NK-92 treated with Interleukin-12 subunit alpha and Interleukin-12 subunit beta, amount 100 ng/mL, for 24 hours (cell line): ENCODE measurements around the gene HES6.

Source experiments
- DNase-seq: peaks from one replicate; lab custom pipeline; 2025; lab: John Stamatoyannopoulos, UW

The HES6 gene

DNA sequence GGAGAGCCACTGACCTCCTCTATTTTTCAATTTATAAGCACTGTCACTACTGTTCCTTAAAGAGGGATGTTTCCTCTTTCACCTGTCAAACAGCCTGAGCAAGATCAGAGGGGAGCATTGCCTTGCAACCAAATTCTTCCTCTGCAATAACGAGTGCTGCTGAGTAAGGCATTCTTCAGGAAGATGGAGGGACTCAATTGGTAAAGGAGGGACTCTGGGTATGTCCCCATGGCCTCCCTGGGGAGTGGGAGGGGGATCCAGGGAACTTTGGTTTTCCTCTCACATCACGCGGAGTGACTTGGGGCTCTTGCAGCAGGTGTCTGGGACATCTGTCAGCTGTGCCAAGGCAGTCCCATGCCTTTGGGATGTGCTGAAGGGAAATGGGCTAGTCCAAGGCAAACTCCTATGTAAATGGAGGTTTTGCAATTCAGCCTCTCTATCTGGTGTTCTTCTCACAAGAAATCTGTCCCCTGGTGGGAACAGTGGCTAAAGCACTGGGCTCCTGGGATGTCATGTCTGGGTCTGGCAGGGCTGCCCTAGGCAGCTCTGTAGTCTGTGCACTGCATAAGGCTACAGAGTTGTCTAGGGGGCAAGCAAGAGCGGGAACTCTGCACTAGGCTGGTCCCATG is 14.4 kb upstream of the HES6 start:
- no peak for DNase-seq

GRCh38 chr2:238252766-238253630 is 13.2 kb upstream of the HES6 start:
- DNase-seq, result no peak

- DNase-seq, result no peak
Observed at GRCh38 chr2:238251986-238252385, 12.1 kb upstream of the HES6 start.

GRCh38 chr2:238251331-238251730 is 11.5 kb upstream of the HES6 start:
- no peak for DNase-seq

DNA sequence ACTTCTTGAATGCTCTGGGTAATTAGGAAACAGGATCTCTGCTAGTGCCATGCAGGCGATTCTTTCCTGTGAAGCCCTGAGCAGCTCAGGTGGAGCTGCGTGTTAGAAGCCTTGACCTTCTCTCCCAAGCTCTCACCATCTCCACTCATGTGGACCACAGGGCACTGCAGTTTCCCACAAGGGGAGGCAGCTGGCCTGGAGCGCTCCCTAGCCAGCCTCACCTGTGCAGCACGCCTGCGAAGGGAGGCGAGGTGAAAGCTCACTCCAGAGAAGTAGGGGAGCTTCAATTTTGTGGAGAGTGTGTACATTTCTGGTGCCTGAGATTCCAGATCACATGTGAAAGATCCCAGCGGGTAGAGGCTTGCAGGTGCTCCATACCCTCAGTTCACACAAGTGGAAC is 11.1 kb upstream of the HES6 start:
- no peak for DNase-seq

DNA sequence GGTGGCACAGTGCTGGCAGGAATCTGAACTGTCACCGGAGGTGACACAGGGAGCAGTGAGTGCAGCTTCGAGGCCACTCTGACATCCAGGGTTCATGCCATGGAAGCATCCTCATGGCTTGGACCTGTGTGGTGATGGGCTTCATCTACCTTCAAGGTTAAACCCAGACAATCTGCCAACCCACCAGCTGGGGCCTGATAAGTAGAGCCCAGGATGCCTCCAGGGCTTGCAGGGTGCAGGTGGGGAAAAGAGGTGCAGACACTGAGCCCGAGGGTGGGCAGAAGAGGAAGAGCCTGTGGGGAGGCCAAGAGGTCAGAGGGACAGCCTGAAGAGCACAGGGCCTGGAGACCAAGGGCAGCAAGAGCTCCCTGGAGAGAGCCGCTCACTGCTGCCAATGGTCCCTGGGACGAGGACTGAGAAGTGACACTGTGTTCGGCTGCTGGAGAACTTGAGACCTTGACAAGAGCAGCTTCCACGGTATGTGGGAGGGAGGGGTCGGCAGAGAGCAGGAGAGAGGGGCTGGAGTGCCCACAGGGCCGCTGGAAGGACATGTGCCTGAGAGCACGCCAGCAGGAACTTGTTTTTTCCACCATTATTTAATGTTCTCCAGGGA is 8.1 kb upstream of the HES6 start:
- DNase-seq, result no peak

DNA sequence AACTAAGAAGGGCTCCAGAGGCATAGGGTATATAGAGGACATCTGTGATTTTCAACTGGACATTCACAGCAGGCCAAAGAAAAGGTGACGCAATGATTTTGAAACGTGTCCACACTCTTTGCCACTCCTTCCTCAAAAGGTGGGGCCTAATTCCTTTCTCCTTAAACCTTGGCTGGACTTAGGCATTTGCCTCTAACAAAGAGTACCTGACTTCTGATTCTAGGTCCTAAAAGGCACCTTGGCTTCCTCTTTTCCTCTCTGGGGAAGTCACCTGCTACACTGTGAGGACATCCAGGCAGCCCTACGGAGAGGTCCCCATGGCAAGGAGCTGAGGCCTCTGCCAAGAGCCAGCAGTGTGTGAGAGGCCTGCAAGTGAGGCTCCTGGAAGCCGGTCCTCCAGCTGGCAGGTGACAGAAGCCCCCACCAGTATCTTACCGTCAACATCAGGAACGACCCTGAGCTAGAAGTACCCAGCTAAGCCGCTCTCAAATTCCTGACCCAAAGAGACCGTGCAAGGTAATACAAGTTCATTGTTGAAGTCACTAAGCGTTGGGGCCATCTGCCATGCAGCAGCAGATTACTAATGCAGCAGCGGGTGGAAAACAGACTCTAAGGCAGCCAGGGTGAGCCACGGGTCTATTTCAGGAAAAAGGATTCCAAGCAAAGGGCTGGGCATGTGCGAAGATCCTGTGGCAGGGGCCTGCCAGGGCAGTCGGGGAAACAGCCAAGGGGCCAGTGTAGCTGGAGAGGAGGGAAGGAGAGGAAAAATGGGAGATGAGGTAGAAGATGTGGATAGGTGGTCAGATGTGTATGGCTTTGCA is 7.4 kb upstream of the HES6 start:
- no peak for DNase-seq

GRCh38 chr2:238244151-238244550 is 4.3 kb upstream of the HES6 start:
- DNase-seq, result no peak

GRCh38 chr2:238243496-238244076 is 3.7 kb upstream of the HES6 start:
- no peak for DNase-seq

DNA sequence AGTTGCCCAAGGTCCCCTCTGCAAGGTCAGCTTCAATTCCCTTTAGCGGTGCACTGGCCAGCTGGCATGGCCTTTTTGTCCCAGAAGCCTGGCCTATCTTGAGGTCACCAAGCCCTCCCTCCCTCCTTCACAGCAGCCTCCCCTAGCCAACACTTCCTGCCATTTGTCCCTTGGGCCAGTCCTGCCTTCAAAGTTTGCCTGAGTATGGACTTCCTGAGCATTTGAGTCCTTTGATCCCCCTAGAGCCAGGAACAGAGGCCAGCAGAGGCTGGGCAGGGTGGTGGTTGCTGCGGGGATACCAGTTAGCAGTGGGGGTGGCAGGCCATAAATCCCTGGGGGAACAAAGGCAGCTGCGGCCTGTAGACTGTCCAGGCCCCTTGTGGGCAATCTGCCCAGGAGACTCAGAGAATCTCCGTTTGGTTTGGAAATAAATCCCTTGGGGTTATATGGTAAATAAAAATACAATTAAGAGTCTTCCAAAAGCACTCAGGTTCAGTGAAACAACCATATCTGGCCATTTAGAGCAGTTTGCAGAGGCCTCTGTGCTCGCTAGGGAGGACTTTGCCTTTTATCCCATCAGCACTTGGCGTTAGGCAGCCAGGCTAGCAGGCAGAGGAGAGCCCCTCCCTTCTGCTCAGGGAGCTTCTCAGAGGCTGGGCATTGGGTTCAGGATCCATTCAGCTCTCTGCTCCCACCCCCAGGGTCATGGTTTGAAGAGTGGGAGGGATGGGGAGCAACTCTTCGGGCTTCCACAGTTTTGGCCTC is 3.1 kb upstream of the HES6 start:
- no peak for DNase-seq

DNA sequence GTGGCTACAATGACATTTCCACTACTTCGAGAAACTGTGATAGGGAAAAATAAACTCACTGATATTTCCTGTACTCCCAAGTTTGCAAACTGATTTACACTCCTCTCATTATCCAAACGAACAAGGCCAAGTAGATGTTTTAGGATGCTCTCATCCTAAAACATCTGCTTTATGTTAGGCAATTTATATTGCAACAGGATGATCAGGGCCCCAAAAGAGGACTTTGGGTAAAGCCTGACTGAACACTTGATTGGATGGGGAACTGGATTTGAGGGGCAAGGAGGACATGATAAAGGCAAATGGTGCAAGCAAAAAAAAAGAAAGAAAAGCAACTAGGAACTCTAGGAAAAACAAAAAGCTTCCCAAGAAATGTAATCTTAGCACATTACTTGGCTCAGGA is 2.1 kb upstream of the HES6 start:
- no peak for DNase-seq

DNA sequence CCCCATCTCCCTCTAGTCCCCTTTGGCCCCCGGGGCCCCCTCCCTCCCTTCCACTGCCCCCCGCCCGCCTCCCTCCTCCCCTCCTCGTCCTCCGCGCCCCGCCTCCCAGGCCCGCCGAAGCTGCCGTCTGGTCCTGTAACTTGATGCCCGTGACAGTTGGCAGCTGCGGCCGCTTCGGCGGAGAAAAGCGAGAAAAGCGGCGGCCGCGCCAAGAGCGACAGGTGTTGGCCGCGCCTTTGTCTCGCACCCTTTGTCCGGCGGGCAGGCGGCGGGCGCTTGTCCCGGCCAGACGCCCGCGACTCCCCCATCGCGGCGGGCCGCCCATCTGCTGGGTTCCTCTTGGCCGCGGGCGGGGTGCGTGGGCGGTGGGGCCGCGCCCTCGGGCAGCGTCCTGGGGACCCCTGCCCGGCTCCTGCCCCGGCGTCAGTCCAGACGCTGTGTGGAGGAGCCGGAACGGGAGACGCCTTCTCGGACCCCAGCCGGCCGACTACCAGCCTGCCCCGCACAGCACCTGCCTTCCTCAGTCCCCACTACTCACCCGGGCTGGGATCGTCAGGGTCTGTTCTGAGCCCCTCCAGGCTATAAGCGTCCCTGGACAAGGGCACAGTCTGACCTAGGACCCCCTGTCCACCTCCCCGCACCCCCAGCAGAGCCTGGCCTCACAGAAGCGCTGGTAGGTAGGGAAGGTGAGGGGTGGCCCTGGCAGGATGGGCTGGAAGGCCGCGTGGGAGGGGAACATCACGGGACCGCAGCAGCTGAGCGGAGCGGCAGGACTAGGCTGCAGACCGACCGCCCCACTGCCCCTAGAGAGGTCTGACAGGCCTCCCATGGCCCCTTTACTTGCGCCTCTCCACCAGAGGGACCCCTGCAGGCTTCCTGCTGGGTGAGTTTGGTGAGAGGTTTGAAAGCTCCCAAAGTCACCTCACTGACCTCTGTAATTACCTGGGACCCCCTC is 1.2 kb upstream of the HES6 start:
- DNase-seq, result no peak

GRCh38 chr2:238239543-238239862 is 335 bp downstream of the HES6 start:
- no peak for DNase-seq

- no peak for DNase-seq
Observed at GRCh38 chr2:238238766-238239542, 884 bp downstream of the HES6 start.

DNA sequence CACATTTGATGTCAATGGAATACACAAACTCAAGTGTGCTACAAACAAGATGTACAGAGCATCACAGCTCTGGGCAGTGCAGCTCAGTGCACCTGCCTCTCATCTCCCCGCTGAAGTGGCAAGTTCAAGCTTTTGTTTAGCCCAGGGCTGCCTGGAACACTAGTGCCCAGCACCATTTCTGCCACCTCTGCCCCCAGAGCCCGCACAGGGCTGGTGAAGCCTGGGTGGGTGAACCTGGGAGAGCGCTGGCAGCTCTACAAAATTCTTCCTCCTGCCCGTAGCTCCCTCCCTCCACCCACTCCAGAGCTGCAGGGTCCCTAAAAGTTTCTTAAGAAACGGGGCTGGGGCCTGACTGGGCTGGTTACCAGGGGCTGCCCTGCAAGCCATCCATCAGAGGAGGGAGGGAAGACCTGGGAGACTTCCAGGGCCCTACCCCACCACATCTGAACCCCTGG is 1.5 kb downstream of the HES6 start:
- DNase-seq, result no peak

- DNase-seq, result no peak
Observed at GRCh38 chr2:238237431-238238135, 2.3 kb downstream of the HES6 start.

GRCh38 chr2:238236571-238236970 is 3.3 kb downstream of the HES6 start:
- no peak for DNase-seq

DNA sequence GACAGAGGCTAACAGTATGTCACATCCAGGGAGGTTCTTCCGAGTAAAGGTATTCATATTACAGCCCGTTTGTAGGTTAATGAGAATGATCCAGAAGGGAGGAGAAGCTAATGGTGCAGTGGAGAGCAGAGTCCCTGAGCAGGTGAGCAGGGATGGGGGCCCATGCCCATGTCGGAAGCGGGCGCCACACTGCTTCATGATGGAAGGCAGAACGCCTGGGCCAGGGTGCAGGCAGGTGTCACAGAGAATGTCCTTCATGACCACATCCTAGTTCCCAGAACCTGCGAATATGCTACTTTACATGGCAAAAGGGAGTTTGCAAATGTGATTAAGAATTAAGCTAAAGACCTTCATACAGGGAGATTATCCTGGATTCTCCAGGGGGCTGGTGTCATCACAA is 4.0 kb downstream of the HES6 start:
- no peak for DNase-seq

- no peak for DNase-seq
Observed at GRCh38 chr2:238235331-238235732, 4.5 kb downstream of the HES6 start.
